MCF 10A (cell line): Measurements from ENCODE around the gene SOAT2. TPM values are rescaled to one million over a fixed set of nuclear protein-coding genes. Genes with fewer than 3 reads are reported as not detected.

ENCODE experiments used
- BruUV-seq: library from RNA; stranded (reverse); fragments of 400-500 nt; replicated peaks from 2 replicates; lab custom pipeline; 2021; lab: Mats Ljungman, UMichigan
- CTCF ChIA-PET: fragments of 300-600 bp; sonication (Branson Sonifier 250); formaldehyde crosslinking; extraction: SDS; loops from one replicate; lab custom pipeline; 2021; ENCODE audit warnings: antibody characterized with exemption, inconsistent platforms; lab: Yijun Ruan, JAX
- POLR2A ChIA-PET: fragments of 300-600, 350-650 bp; sonication (Branson Sonifier 250); formaldehyde crosslinking; extraction: SDS; loops from one replicate; lab custom pipeline; 2020; ENCODE audit warnings: antibody characterized with exemption, inconsistent platforms; lab: Yijun Ruan, JAX
- DNase-seq: peaks from one replicate; pipeline ENCODE4 v3.0.0-alpha.2; 2018; ENCODE audit not compliant: unreplicated experiment
- H3K27ac Mint-ChIP-seq: one replicate; pipeline ENCODE4 v1.8.0; 2022; ENCODE audit warnings: mild to moderate bottlenecking, low read depth, mixed read lengths; ENCODE audit not compliant: unreplicated experiment
- H3K27me3 Mint-ChIP-seq: one replicate; pipeline ENCODE4 v1.8.0; 2022; ENCODE audit warnings: mixed read lengths; ENCODE audit not compliant: insufficient read depth, unreplicated experiment
- H3K36me3 Mint-ChIP-seq: one replicate; pipeline ENCODE4 v1.8.0; 2022; ENCODE audit warnings: mild to moderate bottlenecking, moderate library complexity, mixed read lengths; ENCODE audit not compliant: insufficient read depth, unreplicated experiment
- H3K4me1 Mint-ChIP-seq: one replicate; pipeline ENCODE4 v1.8.0; 2022; ENCODE audit warnings: mixed read lengths; ENCODE audit not compliant: insufficient read depth, unreplicated experiment
- H3K4me3 Mint-ChIP-seq: one replicate; pipeline ENCODE4 v1.8.0; 2022; ENCODE audit warnings: mild to moderate bottlenecking, moderate library complexity, mixed read lengths; ENCODE audit not compliant: unreplicated experiment
- H3K9me3 Mint-ChIP-seq: one replicate; pipeline ENCODE4 v1.8.0; 2022; ENCODE audit warnings: mixed read lengths; ENCODE audit not compliant: unreplicated experiment
- CTCF ChIP-seq: fragments of 200-600 bp; IDR thresholded peaks from one replicate; pipeline ENCODE4 v1.8.0; 2022; ENCODE audit warnings: antibody characterized with exemption, mild to moderate bottlenecking; ENCODE audit not compliant: unreplicated experiment
- intact Hi-C: fragments of 100-400 bp; cut with micrococcal nuclease; formaldehyde crosslinking; loops from 2 replicates; pipeline ENCODE4 v1.14.1; 2022
- total RNA-seq: library from RNA; stranded (reverse); gene quantifications from 2 replicates; pipeline ENCODE4 v1.2.3, GENCODE V29; 2022

SOAT2 gene
- total RNA-seq, 1 experiment from 2014 or later, result not detected

- intact Hi-C loops, result no loop called here
- Mint-ChIP-seq H3K36me3 (peaks cover 22% of the 10 kb centered on the region), H3K9me3 (no peaks in the 10 kb centered on the region), H3K4me1 (peaks cover 12% of the 10 kb centered on the region), H3K27me3 (no peaks in the 10 kb centered on the region), H3K27ac (no peak overlapping the region), H3K4me3 (no peak overlapping the region)
- no peak for DNase-seq
- no TSS peak for BruUV-seq
- no peak for TF ChIP-seq CTCF
- CTCF ChIA-PET, result interaction anchor here (1.2 to 2.0 kb wide), 2 partner anchors 10 to 104 kb away, joined by 3 to 7 read pairs; no protein-coding TSS in a partner anchor
- POLR2A ChIA-PET, result interaction anchor here (1.0 kb wide), 1 partner anchor 10 kb away, joined by 3 read pairs; the partner anchor contains the start of genes CSAD and ZNF740
Observed at GRCh38 chr12:53170215-53170614, 66.9 kb downstream of the SOAT2 start.

DNA sequence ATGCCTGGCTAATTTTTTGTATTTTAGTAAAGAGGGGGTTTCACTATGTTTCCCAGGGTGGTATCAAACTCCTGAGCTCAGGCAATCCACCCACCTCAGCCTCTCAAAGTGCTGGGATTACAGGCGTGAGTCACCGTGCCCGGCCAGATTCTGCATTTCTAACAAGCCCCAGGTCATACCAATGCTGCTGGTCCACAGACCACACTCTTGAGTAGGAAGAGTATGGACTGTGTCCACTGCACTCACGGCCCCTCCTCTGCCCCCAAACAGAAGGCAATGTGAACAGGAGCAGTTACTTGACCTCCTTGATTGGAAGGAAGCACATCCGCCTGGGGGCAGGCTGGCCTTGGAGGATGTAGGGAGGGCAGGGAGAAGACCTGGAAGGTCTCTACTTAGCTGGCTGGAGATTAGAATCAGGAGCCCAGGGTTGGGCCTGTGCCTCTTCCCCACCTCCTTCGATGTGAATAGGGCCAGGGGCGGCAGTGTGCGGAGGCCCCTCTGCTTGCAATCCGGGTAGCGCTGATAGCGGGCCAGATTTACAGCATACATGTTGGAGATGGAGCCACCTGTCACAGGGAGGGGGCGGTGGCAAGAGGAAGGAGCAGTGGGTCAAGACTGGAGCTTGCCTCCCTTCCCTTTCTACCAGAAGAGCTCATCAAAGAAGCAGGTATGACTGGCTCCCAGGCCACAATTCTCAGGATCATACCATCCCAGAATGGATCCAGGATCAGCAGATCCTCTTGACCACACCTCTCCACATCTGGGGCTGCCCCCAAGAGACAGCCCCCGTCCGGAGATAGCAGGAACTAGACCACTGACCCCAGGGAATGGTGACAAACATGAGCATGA lies 67.8 kb downstream of the SOAT2 start:
- intact Hi-C loops, result no loop called here
- no peaks in the 10 kb centered on the region for H3K9me3 Mint-ChIP-seq
- POLR2A ChIA-PET, result interaction anchor here (1.0 kb wide), 1 partner anchor 9 kb away, joined by 3 read pairs; the partner anchor contains the start of genes CSAD and ZNF740
- peaks cover 22% of the 10 kb centered on the region for H3K36me3 Mint-ChIP-seq
- H3K27ac Mint-ChIP-seq, result no peak overlapping the region
- H3K27me3 Mint-ChIP-seq, result no peaks in the 10 kb centered on the region
- DNase-seq, result no peak
- no peak for TF ChIP-seq CTCF
- BruUV-seq, result no TSS peak
- peaks cover 18% of the 10 kb centered on the region for H3K4me1 Mint-ChIP-seq
- H3K4me3 Mint-ChIP-seq, result no peak overlapping the region
- CTCF ChIA-PET, result interaction anchor here (0.6 to 2.0 kb wide), 4 partner anchors 11 to 117 kb away, joined by 3 to 7 read pairs (median 4); no protein-coding TSS in a partner anchor

DNA sequence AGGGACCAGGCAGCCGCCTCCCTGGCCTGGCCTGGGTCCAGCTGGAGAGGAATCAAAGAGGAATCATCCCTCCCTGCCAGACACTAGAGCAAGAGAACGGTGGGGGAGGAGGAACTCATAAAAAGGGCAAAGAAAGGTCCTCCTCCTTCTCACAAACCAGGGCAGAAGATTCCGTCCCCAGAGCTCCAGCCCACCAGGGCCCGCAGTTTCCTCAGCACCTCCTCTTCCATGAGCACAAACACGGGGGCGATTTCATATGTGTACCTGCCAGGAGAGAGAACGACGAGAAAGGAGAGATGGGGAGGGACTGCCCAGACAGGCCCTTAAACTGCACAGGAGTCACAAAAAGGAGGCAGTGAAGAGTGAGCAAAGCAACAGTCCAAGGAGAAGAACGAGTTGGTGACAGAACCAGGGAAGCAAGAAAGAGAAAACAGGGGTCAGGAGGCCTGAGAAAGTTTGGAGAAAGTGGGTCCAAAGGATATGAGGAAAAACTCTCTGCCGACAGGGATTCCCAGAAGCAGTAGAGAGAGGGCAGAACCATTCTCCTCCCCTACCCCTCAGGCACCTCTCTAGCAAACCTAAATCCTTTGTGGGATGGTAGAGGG lies 68.5 kb downstream of the SOAT2 start:
- intact Hi-C loops, result no loop called here
- POLR2A ChIA-PET, result no interaction called here
- no peak for TF ChIP-seq CTCF
- no peak overlapping the region for H3K4me3 Mint-ChIP-seq
- H3K27ac Mint-ChIP-seq, result peak overlapping the region; percentile 56
- peaks cover 18% of the 10 kb centered on the region for H3K4me1 Mint-ChIP-seq
- CTCF ChIA-PET, result interaction anchor here (0.6 to 2.0 kb wide), 3 partner anchors 12 to 40 kb away, joined by 3 to 9 read pairs (median 7); no protein-coding TSS in a partner anchor
- BruUV-seq, result no TSS peak
- no peaks in the 10 kb centered on the region for H3K9me3 Mint-ChIP-seq
- DNase-seq, result no peak
- H3K27me3 Mint-ChIP-seq, result no peaks in the 10 kb centered on the region
- H3K36me3 Mint-ChIP-seq, result peaks cover 22% of the 10 kb centered on the region

DNA sequence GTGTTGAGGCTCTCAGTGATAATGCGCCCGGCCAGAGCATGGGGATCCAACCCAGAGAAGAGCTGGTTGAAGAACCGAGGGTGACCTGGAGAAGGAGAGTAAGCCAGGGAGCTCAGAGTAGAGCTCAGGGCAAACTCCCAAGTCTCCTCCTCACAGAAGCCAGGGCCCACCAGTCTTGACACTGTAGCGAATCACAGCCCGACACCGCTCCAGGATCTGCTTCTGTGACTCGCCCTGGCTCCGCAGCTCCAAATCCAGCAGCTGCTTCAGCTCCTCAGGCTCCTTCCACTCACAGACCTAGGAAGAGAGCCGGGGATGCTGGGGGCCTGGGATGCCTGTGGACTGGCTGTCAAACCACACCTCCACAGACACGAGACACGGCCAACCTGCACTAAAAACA lies 69.1 kb downstream of the SOAT2 start:
- H3K9me3 Mint-ChIP-seq, result no peaks in the 10 kb centered on the region
- BruUV-seq, result no TSS peak

More for the DNA sequence above, 69.1 kb downstream of the SOAT2 start:
- POLR2A ChIA-PET, result no interaction called here
- no peak for TF ChIP-seq CTCF
- Mint-ChIP-seq H3K27ac (peak overlapping the region; percentile 56), H3K4me1 (peaks cover 18% of the 10 kb centered on the region), H3K4me3 (no peak overlapping the region), H3K27me3 (no peaks in the 10 kb centered on the region), H3K36me3 (peaks cover 22% of the 10 kb centered on the region)
- CTCF ChIA-PET, result interaction anchor here (0.6 to 1.9 kb wide), 2 partner anchors 12 to 397 kb away, joined by 3 to 9 read pairs; no protein-coding TSS in a partner anchor
- intact Hi-C loops, result no loop called here
- no peak for DNase-seq
